Panc1 (cell line): Measurements from ENCODE around the gene TARS2. TPM values are rescaled to one million over a fixed set of nuclear protein-coding genes. Genes with fewer than 3 reads are reported as not detected.

Experiments used
- ATAC-seq: fragments of 200-7000 bp; cut with Tn5 transposase; 2 replicates; pipeline ENCODE4 v1.9.1; 2020; ENCODE audit warnings: mild to moderate bottlenecking, moderate library complexity
- BruUV-seq: library from RNA; stranded (reverse); fragments of 400-500 nt; replicated peaks from 2 replicates; lab custom pipeline; 2021; lab: Mats Ljungman, UMichigan
- CTCF ChIA-PET: fragments of 300-600 bp; sonication (Branson Sonifier 250); formaldehyde crosslinking; loops from one replicate; lab custom pipeline; 2022; ENCODE audit warnings: antibody characterized with exemption; lab: Charles Lee
- POLR2A ChIA-PET: fragments of 300-600 bp; sonication (Branson Sonifier 250); formaldehyde crosslinking; loops from one replicate; lab custom pipeline; 2022; ENCODE audit warnings: antibody characterized with exemption; lab: Charles Lee
- DNase-seq: peaks from one replicate; pipeline ENCODE4 v3.0.0-alpha.2; 2010; ENCODE audit warnings: low read depth, low spot score
- H3K27ac ChIP-seq: 2 replicates; pipeline ENCODE4 v1.5.1; 2011; ENCODE audit warnings: mild to moderate bottlenecking, low read length, inconsistent platforms
- H3K27me3 ChIP-seq: fragments of 200-500 bp; sonication (Bioruptor generic); 2 replicates; pipeline ENCODE4 v1.6.0; 2014; ENCODE audit warnings: low read length, inconsistent platforms; ENCODE audit not compliant: control insufficient read depth, insufficient read depth
- H3K36me3 ChIP-seq: fragments of 200-500 bp; sonication (Bioruptor generic); 2 replicates; pipeline ENCODE4 v1.5.1; 2014; ENCODE audit warnings: inconsistent platforms, mild to moderate bottlenecking, low read length, moderate library complexity; ENCODE audit not compliant: control insufficient read depth, insufficient read depth
- H3K4me1 ChIP-seq: 2 replicates; pipeline ENCODE4 v1.5.1; 2011; ENCODE audit warnings: inconsistent platforms, mild to moderate bottlenecking, low read length, moderate library complexity; ENCODE audit not compliant: control insufficient read depth, insufficient read depth
- H3K4me3 ChIP-seq, 2 experiments: 2 replicates each; pipeline ENCODE4 v1.5.1; 2011 to 2012; ENCODE audit warnings: low read depth in 2 of 2, low read length in 2 of 2, mild to moderate bottlenecking in 2 of 2, inconsistent platforms in 1 of 2, moderate library complexity in 1 of 2
- H3K9me3 ChIP-seq: fragments of 200-500 bp; sonication (Bioruptor generic); 2 replicates; pipeline ENCODE4 v1.5.1; 2014; ENCODE audit warnings: low read depth, mild to moderate bottlenecking, inconsistent platforms, low read length, moderate library complexity; ENCODE audit not compliant: control insufficient read depth, insufficient read depth
- POLR2AphosphoS5 ChIP-seq: IDR thresholded peaks from 2 replicates; pipeline ENCODE4 v1.6.1; 2012; ENCODE audit warnings: mild to moderate bottlenecking, low read depth, low read length, moderate library complexity
- SIN3A ChIP-seq: IDR thresholded peaks from 2 replicates; pipeline ENCODE4 v1.6.1; 2012; ENCODE audit warnings: low read depth, mild to moderate bottlenecking, low read length, moderate library complexity, borderline replicate concordance; ENCODE audit not compliant: insufficient read depth
- TCF7L2 ChIP-seq: IDR thresholded peaks from 2 replicates; pipeline ENCODE4 v1.6.1; 2011; ENCODE audit warnings: mild to moderate bottlenecking, low read depth, low read length, inconsistent platforms
- in situ Hi-C: cut with HindIII; loops from 2 replicates; pipeline ENCODE4 v1.10.0; 2016; ENCODE audit warnings: low sequenced_read_pairs, low pct_unique_long_range_greater_than_20kb
- intact Hi-C: fragments of 100-400 bp; cut with micrococcal nuclease; formaldehyde crosslinking; loops from one replicate; pipeline ENCODE4 v1.10.0; 2022; ENCODE audit not compliant: unreplicated experiment
- total RNA-seq: library from RNA; stranded (reverse); gene quantifications from one replicate; pipeline ENCODE4 v1.2.1, GENCODE V29; 2021; ENCODE audit not compliant: unreplicated experiment
- TF ChIP-seq, protein P1 (sequence below): fragments of 450-650 bp; IDR thresholded peaks from 2 replicates; pipeline ENCODE4 v1.5.1; 2017; ENCODE audit warnings: mild to moderate bottlenecking
- TF ChIP-seq, protein P2 (sequence below), 2 experiments: IDR thresholded peaks; 2 replicates each; pipeline ENCODE4 v1.6.1; 2011 to 2012; ENCODE audit warnings: low read depth in 2 of 2, control low read depth in 1 of 2, low read length in 1 of 2, mild to moderate bottlenecking in 1 of 2, moderate library complexity in 1 of 2; ENCODE audit not compliant: insufficient read depth in 1 of 2

The TARS2 gene
- total RNA-seq, 1 experiment from 2014 or later = 28.2 TPM

DNA sequence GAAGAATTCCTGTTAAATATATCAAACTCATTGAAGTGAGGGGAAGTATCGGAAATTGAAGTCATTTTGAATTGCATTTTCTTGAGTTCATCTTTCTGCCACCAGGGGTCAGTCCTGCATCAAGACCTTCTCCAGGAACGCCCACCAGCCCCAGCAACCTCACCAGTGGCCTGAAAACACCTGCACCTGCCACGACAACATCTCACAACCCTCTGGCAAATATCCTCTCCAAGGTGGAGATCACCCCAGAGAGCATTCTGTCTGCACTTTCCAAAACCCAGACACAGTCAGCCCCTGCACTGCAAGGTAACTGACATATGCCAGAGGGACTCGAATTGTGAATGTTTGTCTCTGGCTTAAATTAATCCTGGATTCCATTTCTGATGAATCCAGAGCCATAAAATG, 22.8 kb upstream of the TARS2 start:
- Histone ChIP-seq H3K36me3 (no peaks in the 10 kb centered on the region; the same call in 1 of the 2 replicates), H3K27me3 (no peaks in the 10 kb centered on the region), H3K27ac (no peak overlapping the region), H3K4me1 (no peaks in the 10 kb centered on the region), H3K4me3 (no peak overlapping the region), H3K9me3 (no peaks in the 10 kb centered on the region)
- CTCF ChIA-PET = no interaction called here
- intact Hi-C loops (no loop called here), in situ Hi-C loops (no loop called here)
- DNase-seq (peak; percentile 51), ATAC-seq (peak; percentile 71; the same call in 1 of the 2 replicates)
- no peak for TF ChIP-seq SIN3A
- TF ChIP-seq, protein P1, sequence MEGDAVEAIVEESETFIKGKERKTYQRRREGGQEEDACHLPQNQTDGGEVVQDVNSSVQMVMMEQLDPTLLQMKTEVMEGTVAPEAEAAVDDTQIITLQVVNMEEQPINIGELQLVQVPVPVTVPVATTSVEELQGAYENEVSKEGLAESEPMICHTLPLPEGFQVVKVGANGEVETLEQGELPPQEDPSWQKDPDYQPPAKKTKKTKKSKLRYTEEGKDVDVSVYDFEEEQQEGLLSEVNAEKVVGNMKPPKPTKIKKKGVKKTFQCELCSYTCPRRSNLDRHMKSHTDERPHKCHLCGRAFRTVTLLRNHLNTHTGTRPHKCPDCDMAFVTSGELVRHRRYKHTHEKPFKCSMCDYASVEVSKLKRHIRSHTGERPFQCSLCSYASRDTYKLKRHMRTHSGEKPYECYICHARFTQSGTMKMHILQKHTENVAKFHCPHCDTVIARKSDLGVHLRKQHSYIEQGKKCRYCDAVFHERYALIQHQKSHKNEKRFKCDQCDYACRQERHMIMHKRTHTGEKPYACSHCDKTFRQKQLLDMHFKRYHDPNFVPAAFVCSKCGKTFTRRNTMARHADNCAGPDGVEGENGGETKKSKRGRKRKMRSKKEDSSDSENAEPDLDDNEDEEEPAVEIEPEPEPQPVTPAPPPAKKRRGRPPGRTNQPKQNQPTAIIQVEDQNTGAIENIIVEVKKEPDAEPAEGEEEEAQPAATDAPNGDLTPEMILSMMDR = peak; percentile 87
- no TSS peak for BruUV-seq
- POLR2A ChIA-PET = no interaction called here

DNA sequence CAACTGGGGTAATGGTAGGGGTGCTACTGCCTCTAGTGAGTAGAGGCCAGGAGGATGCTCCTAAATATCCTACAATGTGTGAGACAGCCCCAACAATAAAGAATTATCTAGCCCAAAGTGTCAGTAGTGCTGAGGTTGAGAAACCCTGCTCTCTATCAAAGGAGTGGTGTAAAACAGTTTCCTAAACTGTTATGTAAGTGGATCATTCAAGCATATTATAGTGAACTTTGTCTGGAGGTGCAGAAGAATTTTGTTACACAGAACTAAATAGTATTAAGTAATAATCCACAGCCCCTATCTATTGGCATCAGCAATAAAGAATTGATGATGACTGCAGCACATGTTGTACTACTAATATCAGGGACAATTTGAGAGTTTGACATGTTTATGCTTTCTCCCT, 20.3 kb upstream of the TARS2 start:
- ATAC-seq (no peak), DNase-seq (no peak)
- no peak overlapping the region for H3K27ac ChIP-seq
- CTCF ChIA-PET = no interaction called here
- no peaks in the 10 kb centered on the region for H3K27me3 ChIP-seq
- no TSS peak for BruUV-seq
- H3K36me3 ChIP-seq = peaks cover 6% of the 10 kb centered on the region
- intact Hi-C loops (no loop called here), in situ Hi-C loops (no loop called here)
- no peak overlapping the region for H3K4me3 ChIP-seq
- H3K4me1 ChIP-seq = no peaks in the 10 kb centered on the region
- H3K9me3 ChIP-seq = no peaks in the 10 kb centered on the region
- no peak for TF ChIP-seq POLR2AphosphoS5
- TF ChIP-seq TCF7L2 = no peak
- TF ChIP-seq SIN3A = no peak
- POLR2A ChIA-PET = no interaction called here

DNA sequence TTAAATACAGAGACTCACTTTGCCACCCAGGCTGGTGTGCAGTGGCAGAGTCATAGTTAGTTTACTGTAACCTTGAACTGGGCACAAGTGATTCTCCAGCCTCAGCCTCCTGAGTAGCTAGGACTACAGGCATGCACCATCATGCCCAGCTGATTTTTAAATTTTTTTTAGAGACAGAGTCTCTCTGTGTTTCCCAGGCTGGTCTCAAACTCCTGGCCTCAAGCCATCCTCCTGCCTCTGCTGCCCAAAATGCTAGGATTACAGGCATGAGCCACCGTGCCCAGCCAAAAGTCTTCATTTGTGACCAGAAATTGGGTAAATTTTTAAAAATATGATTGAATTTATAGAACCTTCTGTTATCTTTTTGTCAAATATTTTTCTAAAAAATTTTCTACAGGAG, 17.9 kb upstream of the TARS2 start:
- ATAC-seq (no peak), DNase-seq (no peak)
- TF ChIP-seq POLR2AphosphoS5 = no peak
- Histone ChIP-seq H3K27me3 (no peaks in the 10 kb centered on the region), H3K4me3 (no peak overlapping the region), H3K36me3 (peaks cover 6% of the 10 kb centered on the region), H3K27ac (no peak overlapping the region), H3K9me3 (no peaks in the 10 kb centered on the region), H3K4me1 (no peaks in the 10 kb centered on the region)
- ChIA-PET POLR2A (no interaction called here), CTCF (no interaction called here)
- intact Hi-C loops = no loop called here
- BruUV-seq = no TSS peak
- in situ Hi-C loops = no loop called here

DNA sequence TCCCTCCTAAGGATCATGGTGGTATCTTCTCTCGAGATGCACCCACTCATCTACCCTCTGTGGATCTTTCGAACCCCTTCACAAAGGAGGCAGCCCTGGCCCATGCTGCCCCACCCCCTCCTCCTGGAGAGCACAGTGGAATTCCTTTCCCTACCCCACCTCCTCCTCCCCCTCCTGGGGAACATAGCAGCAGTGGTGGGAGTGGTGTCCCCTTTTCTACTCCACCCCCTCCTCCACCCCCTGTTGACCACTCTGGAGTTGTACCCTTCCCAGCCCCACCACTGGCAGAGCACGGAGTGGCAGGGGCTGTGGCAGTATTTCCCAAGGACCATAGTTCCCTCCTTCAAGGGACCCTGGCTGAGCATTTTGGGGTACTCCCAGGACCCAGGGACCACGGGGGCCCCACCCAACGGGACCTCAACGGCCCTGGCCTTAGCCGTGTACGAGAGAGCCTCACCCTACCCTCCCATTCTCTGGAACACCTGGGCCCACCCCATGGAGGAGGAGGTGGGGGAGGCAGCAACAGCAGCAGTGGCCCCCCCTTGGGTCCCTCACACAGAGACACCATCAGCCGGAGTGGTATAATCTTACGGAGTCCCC, 14.5 kb upstream of the TARS2 start:
- Histone ChIP-seq H3K4me1 (no peaks in the 10 kb centered on the region), H3K9me3 (no peaks in the 10 kb centered on the region), H3K27me3 (no peaks in the 10 kb centered on the region), H3K27ac (no peak overlapping the region), H3K36me3 (peaks cover 6% of the 10 kb centered on the region), H3K4me3 (no peak overlapping the region)
- ChIA-PET POLR2A (no interaction called here), CTCF (no interaction called here)
- intact Hi-C loops = no loop called here
- TF ChIP-seq SIN3A = no peak
- TF ChIP-seq, protein P1 = no peak
- no peak for TF ChIP-seq POLR2AphosphoS5
- TF ChIP-seq, protein P2, sequence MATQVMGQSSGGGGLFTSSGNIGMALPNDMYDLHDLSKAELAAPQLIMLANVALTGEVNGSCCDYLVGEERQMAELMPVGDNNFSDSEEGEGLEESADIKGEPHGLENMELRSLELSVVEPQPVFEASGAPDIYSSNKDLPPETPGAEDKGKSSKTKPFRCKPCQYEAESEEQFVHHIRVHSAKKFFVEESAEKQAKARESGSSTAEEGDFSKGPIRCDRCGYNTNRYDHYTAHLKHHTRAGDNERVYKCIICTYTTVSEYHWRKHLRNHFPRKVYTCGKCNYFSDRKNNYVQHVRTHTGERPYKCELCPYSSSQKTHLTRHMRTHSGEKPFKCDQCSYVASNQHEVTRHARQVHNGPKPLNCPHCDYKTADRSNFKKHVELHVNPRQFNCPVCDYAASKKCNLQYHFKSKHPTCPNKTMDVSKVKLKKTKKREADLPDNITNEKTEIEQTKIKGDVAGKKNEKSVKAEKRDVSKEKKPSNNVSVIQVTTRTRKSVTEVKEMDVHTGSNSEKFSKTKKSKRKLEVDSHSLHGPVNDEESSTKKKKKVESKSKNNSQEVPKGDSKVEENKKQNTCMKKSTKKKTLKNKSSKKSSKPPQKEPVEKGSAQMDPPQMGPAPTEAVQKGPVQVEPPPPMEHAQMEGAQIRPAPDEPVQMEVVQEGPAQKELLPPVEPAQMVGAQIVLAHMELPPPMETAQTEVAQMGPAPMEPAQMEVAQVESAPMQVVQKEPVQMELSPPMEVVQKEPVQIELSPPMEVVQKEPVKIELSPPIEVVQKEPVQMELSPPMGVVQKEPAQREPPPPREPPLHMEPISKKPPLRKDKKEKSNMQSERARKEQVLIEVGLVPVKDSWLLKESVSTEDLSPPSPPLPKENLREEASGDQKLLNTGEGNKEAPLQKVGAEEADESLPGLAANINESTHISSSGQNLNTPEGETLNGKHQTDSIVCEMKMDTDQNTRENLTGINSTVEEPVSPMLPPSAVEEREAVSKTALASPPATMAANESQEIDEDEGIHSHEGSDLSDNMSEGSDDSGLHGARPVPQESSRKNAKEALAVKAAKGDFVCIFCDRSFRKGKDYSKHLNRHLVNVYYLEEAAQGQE (IDR thresholded peaks at IDR 0.05; ENCODE audit: insufficient read depth in 1 of 2, low read depth in 2 of 2, low read length in 1 of 2) = no peak
- no peak for TF ChIP-seq TCF7L2
- in situ Hi-C loops = no loop called here
- ATAC-seq (no peak), DNase-seq (no peak)
- no TSS peak for BruUV-seq
